B cell (primary cell): ENCODE measurements around the gene SMAD2.

Experiments used
- EZH2 ChIP-seq: IDR thresholded peaks from 2 replicates; pipeline ENCODE4 v1.6.1; 2012; ENCODE audit warnings: borderline replicate concordance, low read depth, mild to moderate bottlenecking, moderate library complexity, low read length; ENCODE audit not compliant: insufficient read depth, poor library complexity, severe bottlenecking
- TF ChIP-seq, protein P1 (sequence below): fragments of 200-600 bp; IDR thresholded peaks from one replicate; pipeline ENCODE4 v1.8.0; 2022; ENCODE audit warnings: antibody characterized with exemption, mild to moderate bottlenecking

GRCh38 chr18:47978141-47978540 lies 47.7 kb upstream of the SMAD2 start:
- TF ChIP-seq, protein P1, sequence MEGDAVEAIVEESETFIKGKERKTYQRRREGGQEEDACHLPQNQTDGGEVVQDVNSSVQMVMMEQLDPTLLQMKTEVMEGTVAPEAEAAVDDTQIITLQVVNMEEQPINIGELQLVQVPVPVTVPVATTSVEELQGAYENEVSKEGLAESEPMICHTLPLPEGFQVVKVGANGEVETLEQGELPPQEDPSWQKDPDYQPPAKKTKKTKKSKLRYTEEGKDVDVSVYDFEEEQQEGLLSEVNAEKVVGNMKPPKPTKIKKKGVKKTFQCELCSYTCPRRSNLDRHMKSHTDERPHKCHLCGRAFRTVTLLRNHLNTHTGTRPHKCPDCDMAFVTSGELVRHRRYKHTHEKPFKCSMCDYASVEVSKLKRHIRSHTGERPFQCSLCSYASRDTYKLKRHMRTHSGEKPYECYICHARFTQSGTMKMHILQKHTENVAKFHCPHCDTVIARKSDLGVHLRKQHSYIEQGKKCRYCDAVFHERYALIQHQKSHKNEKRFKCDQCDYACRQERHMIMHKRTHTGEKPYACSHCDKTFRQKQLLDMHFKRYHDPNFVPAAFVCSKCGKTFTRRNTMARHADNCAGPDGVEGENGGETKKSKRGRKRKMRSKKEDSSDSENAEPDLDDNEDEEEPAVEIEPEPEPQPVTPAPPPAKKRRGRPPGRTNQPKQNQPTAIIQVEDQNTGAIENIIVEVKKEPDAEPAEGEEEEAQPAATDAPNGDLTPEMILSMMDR = no peak
- TF ChIP-seq EZH2 = no peak
